HG02642 (cell line): ENCODE data around the gene CARD19.
A peak's percentile ranks its signal among the peaks of the same experiment; 100 is the strongest.
"Not testable (repeated sequence)": the region's sequence is repeated elsewhere in the genome, so short reads cannot be mapped to it uniquely, and the experiment has no call there.

Experiments
- ATAC-seq: cut with Tn5 transposase; IDR thresholded peaks from one replicate; pipeline ENCODE4 v1.9.1; 2021; ENCODE audit warnings: mild to moderate bottlenecking; ENCODE audit not compliant: unreplicated experiment, poor library complexity

The CARD19 gene

DNA sequence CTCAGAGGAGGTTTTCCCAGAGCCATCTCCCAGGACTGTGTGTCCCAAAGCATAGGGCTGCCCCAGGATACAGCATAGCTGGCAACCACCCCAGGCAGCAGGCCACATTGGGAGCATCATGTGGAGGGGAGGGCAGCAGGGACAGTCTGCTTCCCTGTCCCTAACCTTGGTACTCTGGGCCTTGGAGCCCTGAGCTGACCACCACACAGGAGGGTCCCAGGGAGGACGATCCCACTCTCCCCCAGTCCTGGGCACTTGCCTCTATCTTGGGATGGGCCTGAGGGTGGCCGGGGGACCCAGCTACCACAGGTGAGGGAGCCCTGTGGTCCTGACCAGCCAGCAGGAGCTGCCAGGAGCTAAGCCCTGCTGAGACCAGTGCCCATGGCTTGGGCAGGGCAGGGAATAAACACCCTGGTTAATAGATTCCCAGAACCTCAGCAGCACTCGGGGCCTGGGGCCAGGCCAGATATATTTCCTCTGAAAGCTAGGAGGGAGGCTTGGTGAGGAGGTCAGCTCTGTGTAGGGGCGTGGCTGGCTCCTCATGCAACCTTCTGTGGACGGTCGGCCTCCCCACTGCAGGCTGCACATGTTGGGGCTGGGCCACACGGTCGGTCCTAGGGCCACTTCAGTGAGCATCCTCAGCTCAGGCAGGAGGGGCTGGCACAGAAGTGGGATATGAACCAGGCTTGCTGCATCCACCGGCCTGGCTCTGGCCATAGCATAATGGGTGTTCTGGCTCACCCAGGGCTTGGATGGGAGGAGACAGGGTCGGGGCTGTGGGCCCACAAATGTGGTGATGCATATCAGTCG, 33.9 kb downstream of the CARD19 start:
- ATAC-seq = no peak

DNA sequence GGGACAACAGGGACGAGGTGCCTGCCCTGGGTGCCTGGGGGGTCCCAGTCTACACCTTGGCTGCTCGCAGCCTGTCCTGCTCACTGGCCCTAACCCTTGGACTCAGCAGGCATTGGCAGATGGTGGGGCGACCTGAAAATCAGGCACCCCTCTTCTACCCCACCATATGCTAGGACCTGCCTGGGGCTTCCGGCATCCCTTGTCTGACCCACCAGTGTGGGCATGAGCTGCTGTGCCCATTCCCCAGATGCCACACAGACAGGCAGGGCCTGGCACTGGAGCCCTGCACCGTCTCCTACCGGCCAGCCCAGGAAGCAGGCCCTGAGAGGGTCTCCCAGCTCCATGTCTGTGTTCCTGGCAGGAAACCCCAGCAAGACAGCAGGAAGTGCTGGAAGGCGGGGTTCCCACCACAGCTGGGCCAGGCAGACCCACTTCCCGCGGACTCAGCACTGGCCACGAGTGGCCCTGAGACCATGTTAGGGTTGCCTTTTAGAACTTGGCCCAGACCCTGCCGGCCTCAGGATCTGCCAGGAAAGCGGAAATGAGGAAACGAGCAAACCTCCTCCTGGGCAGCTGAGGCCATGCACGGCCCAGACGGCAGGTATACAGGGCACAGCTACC, 35.0 kb downstream of the CARD19 start:
- no peak for ATAC-seq

DNA sequence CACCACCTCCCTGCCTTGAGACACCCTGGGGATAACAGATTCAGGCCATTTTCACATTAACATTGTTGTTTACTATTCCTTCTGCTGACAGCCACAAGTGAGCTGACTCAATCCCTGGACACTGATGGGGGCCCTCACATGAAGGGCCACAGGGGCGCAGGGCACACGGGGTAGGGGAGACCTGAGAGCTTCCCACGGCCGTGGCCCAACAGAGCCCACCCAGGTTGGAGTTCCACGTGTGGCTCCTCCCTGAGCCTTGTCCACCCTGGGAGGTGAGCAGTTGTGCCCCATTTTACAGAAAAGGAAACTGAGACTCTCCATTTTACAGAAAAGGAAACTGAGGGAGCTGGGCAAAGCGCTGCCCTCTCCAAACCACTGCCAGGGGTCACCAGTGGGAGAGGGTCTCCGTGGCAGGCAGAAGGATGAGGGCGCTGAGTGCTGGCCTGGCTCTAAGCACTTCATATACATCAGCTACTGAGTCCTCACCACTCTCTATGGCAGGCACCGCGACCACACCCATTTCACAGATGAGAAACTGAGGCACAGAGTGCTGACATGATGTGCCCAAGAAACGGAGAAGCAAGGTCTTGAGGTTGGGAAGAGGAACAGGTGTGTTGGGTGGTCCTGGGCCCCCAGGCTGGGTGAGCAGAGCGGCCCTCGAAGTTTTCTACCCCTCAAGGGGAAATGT, 35.7 kb downstream of the CARD19 start:
- no peak for ATAC-seq

DNA sequence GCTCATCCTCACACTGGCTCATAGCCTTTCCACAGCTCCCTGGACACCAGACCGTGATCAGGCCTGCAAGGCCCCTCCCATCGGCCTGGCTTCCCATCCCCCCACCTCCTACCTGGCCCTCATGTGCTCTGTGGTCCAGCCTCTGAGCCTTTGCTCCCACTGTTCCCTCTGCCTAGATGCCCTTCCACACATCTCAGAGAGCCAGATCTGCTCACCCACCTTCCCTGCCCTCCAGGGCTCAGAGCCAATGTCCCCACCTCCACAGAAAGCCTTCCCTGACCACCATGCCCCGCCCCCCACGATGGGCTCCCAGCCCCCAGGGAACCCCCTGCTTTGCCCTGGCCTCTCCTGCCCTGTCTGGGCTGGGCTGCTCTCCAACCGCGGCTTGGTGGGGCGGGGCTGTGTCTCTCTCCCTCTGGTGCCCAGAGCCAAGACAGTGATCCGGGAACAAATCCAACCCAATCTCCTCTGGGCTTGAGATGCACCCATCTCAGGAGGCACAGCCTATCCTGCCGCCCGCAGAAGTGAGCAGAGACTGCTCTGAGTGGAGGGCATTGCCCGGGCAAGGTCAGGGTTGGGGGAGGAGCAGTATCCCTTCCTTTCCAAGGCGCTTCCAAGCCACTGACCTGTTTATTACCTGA, 36.4 kb downstream of the CARD19 start:
- no peak for ATAC-seq

DNA sequence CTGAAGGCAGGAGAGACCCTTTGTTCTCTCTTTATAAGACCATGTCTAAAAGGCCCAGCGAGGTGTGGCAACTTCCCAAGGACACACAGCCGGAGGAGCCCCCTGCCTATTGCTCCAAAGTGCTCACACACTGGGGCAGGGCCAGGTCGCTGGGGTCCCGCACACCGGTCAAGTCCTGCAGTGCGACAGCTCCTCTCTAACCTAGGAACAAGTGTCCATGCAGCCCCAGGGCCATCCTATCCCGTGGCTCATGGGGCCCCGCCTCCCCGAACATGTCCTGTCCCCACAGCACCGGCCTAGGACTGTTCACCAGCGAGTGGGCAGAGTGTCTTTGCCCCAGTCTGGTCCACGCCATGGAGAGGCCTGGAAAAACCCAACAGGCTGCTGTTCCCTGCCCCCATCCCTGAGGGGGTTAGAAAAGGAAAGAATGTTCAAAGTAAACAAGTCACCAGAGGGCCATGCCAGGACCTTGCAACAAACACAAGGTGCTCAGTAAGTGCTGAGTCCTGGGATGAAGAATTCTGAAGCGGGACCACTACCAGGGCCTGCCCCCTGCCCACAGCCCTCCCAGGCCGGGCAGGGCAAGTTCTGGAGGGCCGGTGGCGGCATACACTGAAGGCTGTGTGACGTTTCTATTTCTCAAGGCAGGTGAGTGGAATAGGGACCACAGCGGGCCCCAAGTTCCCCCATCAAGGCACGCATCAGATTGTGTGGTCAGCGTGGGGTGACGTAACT, 37.1 kb downstream of the CARD19 start:
- ATAC-seq = no peak

DNA sequence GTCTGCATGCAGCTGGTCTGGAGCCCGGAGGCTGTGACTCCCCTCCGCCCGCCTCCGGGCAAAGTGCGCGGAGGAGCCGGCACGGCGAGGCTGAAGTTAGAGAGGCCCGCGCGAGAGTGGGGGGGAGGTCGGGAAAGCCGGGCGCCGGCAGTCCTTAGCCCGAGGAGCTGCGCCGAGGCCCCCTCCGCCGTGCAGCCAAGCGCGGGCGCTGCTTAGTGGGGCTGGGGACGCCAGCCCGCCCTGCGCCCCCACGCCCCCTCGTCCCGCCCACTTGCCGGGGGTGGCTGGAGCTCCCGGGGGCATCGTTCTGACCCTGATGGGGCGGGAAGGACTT, 37.6 kb downstream of the CARD19 start:
- ATAC-seq = peak; percentile 34

DNA sequence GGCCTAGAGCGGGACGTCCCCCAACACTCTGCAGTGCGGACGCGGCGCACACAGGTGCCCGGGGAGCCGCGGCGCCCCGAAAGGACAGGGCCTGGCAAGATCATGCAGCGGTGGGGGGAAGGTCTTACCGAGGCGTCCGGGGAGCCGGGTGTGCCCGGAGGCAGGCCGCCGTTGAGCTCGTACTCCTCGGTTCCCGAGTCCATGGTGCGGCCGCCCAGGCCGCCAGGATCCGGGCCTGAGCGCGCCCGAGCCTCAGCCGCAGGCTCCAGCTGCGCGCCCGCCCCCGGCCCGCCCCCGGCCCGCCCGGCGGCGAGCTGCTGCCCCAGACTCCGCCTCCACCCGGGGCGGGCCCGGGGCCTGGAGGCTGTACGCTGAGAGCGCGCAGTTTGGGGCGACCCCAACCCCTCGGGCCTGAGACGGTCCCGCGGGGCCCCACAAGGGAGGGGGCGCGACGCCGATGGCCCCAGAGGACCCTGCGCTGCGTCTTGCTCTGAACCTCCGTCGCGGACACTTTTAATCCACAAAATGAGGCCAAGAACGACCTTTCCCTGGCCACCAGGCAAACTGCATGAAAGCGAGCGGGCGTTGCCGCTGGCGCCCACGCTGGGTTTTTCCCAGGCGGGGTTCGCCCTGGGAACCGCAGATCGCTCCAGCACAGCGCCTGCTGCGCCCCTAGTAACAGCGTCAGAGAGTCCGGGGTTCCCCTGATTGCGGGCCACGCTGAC, 38.2 kb downstream of the CARD19 start, which contains the start of gene NINJ1:
Gene NINJ1, minus strand, starts transcription at position 237 of the 725 bp plus-strand sequence. Its CDS starts 34 bp downstream, at position 203.
- ATAC-seq = peak; percentile 85

DNA sequence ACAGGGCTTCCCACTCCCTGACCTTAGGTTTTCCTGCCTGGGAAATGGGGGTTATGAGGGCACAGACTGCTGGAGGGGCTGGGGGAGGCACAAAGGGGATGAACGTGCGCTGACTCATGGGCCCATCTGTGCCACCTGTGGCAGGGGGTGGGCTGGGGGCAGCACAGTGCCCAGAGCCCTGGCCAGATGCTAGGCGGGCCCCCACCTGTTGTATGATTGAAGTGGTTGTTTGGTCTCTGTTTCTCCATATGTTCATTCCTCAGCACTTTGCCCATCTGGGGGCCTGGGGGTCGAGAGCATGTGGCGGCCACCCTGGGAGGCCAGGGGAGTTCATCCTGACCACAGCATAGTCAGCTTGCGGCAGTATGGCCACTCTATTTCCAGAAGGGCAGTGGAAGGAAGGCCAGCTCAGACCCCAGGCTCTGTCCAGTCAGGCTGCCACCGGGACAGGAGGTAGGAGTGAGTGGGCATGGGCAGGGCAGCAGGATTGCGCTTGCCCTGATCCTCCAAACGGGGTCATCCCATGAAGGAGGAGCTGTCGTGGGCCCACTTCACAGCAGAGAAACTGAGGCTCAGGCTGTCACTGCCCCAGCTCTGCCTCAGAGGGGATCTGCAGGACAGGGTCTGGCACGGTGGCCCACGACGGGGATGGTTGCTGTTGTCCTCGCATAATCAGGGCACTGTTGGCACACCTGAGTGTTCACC, 38.9 kb downstream of the CARD19 start:
- ATAC-seq = no peak

DNA sequence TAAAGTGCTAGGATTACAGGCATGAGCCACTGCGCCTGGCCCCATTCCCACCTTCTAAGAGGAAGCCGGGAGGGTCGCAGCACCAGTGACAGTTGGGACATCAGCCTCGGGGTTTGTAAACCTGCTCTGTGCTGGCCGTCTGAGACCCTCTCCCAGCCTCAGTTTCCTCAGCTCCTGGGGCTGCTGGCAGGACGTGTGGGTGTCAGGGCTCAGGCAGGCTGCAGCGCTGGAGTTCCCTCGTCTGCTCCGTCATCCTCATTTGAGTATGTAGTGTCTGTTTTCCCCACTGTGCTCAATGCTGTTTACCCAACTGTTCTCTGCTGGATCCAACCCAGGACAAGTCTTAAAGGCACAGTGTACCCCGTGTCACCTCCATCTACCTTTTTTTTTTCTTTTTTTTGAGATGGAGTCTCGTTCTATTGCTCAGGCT, 40.0 kb downstream of the CARD19 start:
- ATAC-seq = no peak

DNA sequence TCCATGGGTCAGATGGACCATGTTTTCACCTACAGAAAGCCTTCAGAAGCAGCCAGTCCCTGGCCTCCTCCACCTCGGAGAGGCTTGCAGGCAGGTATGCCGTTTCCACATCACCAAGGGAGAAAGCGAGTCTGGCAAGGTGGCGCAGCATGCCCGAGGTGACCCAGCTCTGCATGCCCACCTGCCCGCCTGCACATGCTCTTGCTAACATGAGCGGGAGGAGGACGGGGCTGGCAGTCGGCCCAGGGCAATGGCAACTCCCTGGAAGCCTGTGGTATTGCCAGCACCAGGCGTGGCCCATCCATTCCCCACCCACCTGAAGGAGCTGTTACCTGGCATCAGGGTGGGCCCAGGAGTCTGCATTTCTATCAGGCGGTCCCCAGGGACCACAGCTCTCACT, 41.3 kb downstream of the CARD19 start:
- ATAC-seq = no peak

DNA sequence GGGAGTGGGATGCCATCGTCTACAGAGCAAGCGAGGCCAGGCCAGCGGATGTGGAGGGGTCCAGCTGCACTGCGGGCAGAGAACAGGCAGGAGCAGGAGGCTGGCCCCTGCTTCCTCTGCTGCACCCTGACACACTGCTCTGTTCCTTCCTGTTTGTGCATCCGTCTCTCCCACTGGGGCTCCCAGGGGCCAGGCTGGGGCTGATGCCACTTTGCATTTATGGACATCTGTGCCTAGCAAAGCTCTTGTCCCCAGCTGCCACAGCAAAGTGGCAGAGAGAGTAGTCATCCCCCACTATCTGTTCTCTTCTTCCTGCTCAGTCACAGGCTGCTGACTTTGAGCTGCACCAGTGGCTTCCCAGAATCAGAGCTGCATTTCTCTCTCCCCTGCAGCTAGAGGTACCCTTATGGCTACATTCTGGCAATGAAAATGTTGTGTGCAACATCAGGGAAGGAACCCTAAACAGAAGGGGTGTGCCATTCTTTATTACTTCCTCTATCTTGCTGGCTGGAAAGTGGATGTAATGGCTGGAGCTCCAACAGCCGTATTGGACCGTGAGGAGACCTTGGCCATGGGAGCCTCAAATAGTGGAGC, 42.3 kb downstream of the CARD19 start:
- no peak for ATAC-seq

DNA sequence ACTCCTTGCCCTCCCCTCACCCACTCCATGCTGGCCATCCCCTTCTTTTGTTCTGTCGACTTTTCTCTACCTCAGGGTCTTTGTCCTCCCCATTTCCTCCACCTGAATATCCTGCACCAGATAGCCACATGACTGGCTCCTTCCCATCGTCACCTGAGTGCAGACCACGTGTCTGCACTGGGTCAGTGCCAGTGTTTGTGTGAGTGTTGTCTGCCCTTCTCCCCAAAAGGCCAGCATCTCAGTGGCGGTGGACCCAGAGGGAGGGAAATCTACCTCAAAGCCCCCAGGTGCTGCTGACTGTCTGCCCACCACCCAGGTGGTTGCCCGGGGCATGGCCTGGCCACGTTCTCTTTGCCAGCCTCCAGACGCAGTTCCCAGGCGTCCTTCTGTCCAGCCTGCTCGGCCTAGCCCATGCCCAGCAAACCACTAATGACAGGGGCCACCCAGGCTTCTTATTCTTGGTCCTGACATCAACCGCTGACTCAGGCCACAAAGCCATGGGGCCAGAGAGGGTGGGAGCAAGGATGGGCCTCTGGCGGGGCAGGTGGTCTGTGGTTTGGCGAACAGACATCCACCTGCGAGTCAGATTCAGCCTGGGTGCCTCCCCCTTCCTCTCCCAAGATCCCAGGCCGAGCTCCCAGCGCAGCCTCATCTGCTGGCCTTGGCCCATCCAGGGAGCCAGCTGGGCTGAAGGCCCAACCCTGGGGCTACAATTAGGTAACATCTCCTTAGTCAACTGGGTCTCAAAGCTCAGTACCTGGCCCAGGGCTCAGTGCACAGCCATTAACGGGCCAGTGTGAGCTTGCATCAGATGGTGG, 43.6 kb downstream of the CARD19 start:
- no peak for ATAC-seq

DNA sequence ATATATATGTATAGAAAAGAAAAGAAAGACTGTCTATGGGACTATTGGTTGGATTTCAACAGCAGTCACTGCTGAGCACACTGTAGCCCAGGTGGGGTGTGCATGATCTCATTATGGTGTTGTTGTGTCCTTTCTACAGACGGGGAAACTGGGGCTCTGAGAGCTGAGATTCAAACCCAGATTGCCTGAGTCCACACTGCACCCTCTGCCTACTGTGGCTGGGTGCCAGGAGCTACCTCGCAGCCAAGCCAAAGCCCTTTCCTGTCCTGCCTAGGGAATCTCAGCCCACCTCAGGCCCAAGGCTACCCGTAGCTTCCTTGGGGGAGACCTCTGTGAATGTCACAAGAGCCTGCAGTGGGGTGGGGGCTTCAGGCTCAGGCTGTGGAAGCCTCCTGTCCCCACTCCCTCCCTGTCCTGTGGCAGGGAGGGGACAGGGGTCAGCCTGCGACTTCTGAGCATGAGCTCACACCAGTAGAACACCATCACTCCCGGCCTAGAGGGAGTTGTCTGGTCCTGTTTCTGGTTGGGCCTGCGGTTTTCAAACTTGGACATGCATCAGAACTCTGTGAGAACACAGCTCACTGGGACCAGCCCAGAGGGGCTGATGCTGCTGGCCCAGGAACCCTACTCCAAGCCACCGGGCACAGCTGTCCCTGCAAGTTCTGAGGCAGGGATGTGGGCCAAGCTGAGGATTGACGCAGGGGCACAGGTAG, 45.9 kb downstream of the CARD19 start:
- ATAC-seq = no peak

DNA sequence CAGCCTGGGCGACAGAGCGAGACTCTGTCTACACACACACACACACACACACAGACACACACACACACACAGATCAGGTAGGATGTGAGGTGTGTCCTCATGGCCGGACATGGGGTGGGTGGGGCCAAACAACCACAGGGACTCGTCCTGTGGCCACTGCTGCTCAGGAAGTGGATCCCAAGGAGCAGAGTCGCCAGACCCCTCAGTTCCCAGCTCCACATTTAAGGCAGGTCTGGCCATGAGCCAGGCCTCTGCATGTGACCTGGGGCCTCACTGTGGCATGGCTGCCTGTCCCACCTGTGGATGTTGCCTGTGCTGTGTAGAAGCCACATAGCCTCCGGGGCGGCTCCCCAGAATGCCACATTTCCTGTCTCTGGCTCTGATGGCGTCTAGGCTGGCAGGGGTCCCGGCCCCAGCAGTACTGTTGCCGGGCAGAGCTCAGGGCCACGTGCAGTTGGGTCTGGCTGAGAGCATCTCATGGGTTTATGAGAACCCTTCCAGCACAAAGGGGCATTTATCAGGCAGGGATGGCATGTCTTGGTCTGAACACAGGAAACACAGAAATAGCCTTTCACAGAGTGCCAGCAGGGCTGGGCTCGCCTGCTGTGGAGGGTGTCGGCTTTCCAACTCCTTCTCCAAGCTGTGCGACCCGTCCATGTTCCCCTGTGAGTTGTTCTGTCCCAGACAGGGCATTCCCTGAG, 48.0 kb downstream of the CARD19 start:
- ATAC-seq = no peak

DNA sequence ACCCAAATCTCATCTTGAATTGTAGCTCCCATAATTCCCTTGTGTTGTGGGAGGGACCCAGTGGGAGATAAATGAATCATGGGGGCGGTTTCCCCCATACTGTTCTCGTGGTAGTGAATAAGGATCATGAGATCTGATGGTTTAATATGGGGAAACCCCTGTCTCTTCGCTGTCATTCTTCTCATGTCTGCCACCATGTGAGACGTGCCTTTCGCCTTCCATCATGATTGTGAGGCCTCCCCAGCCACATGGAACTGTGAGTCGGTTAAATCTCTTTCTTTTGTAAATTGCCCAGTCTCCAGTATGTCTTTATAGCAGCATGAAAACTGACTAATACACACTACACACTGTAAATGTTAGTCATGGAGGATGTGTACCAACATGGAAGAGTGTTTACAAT, 50.7 kb downstream of the CARD19 start:
- ATAC-seq = not testable (repeated sequence)

DNA sequence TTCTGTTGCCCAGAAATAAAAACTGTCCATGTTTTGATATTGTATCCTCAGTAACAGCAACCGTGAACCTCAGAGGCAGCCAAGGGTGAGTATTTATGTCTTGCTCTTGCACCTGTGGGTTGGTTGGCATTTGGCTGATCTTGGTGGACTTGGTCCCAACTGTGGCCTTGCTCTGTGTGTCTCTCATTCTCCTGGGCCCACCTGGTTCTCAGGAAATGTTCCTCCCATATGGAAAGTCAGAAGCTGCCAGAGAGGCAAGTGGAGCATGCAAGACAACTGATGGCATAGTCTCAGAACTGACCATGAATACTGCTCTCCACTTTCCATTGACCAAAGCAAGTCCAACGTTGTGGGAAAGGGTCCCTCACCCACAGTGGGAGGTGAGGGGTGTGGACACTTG, 51.6 kb downstream of the CARD19 start:
- no peak for ATAC-seq

DNA sequence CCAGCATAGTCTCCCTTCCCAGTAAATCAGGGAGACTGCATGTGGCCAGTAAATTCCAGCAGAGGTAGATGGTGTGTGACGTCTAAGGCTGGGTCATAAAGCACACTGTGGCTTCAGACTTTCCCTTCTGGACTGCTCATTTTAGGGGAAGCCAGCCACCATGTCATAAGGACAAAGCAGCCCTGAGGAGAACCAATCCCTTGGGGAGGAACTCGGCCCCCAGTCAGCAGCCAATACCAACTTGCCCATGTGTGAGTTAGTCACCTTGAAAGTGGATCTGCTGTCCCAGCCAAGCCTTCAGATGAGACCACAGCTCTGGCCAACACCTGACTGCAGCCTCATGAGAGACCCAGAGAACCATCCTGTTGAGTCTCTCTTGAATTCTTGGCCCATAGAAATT, 52.7 kb downstream of the CARD19 start:
- ATAC-seq = no peak
